K562 (cell line): Measurements from ENCODE around the gene THADA. TPM values are rescaled to one million over a fixed set of nuclear protein-coding genes. Genes with fewer than 3 reads are reported as not detected.

Experiments used
- ATAC-seq: fragments of 200-7000 bp; cut with Tn5 transposase; 3 replicates; pipeline ENCODE4 v1.9.1; 2020; ENCODE audit warnings: moderate library complexity
- BruUV-seq: library from RNA; stranded (reverse); fragments of 400-500 nt; replicated peaks from 2 replicates; lab custom pipeline; 2021; lab: Mats Ljungman, UMichigan
- CTCF ChIA-PET: fragments of 300-600 bp; formaldehyde crosslinking; extraction: SDS; loops from one replicate; lab custom pipeline; 2021; ENCODE audit warnings: low intra/inter-chr PET ratio; lab: Yijun Ruan, JAX
- POLR2A ChIA-PET: fragments of 300-600, 350-650 bp; sonication (Branson Sonifier 250); formaldehyde crosslinking; extraction: SDS; loops from one replicate; lab custom pipeline; 2021; ENCODE audit warnings: antibody characterized with exemption, inconsistent platforms; lab: Yijun Ruan, JAX
- DNase-seq, 4 experiments: peaks; one replicate each; pipeline versions ENCODE4 v3.0.0 to v3.0.0-alpha.2; 2011 to 2018; ENCODE audit warnings: low spot score in 3 of 4, mixed read lengths in 3 of 4; ENCODE audit errors: extremely low read depth in 1 of 4
- FAIRE-seq: peaks from 2 replicates; lab custom pipeline; 2011; peaks lifted over from hg19 to GRCh38; lab: Jason Lieb, UNC
- H2AFZ ChIP-seq: 2 replicates; pipeline ENCODE4 v1.6.0; 2011; ENCODE audit warnings: low read depth, low read length, control low read depth, inconsistent platforms
- H3K27ac ChIP-seq: fragments of 200-600 bp; 3 replicates; pipeline ENCODE4 v1.8.0; 2011; ENCODE audit warnings: low read depth, mild to moderate bottlenecking, control low read depth, inconsistent platforms, low read length, moderate library complexity, mixed read lengths; ENCODE audit errors: extremely low read depth
- H3K27me3 ChIP-seq, 2 experiments: fragments of 300-600 bp in 1 of 2; 2 replicates in 1 of 2; 3 replicates in 1 of 2; pipeline versions ENCODE4 v1.6.0 to v1.8.0; 2011; ENCODE audit warnings: inconsistent platforms in 2 of 2, low read length in 2 of 2, mild to moderate bottlenecking in 1 of 2, mixed read lengths in 1 of 2, moderate library complexity in 1 of 2; ENCODE audit not compliant: control insufficient read depth in 2 of 2, insufficient read depth in 2 of 2
- H3K36me3 ChIP-seq: fragments of 300-600 bp; 3 replicates; pipeline ENCODE4 v1.8.0; 2011; ENCODE audit warnings: mild to moderate bottlenecking, low read length, inconsistent platforms; ENCODE audit not compliant: control insufficient read depth, insufficient read depth
- H3K4me1 ChIP-seq, 2 experiments: fragments of 200-600 bp in 1 of 2; replicated peaks in 1 of 2; 2 replicates in 1 of 2; 3 replicates in 1 of 2; pipeline versions ENCODE4 v1.5.1 to v1.8.0; 2011; ENCODE audit warnings: inconsistent platforms in 2 of 2, low read length in 2 of 2, mild to moderate bottlenecking in 1 of 2, mixed read lengths in 1 of 2, moderate library complexity in 1 of 2; ENCODE audit not compliant: control insufficient read depth in 2 of 2, insufficient read depth in 2 of 2
- H3K4me2 ChIP-seq: 2 replicates; pipeline ENCODE4 v1.6.1; 2011; ENCODE audit warnings: low read length, control low read depth, inconsistent platforms, mixed read lengths; ENCODE audit not compliant: insufficient read depth
- H3K4me3 ChIP-seq: fragments of 200-600 bp; sonication (generic), shearing (Covaris generic); 2 replicates; pipeline ENCODE4 v1.5.1; 2016; ENCODE audit warnings: control low read depth, inconsistent platforms
- H3K79me2 ChIP-seq: fragments of 200-600 bp; 3 replicates; pipeline ENCODE4 v1.8.0; 2011; ENCODE audit warnings: low read length, inconsistent platforms; ENCODE audit not compliant: control insufficient read depth, insufficient read depth
- H3K9ac ChIP-seq, 2 experiments: 2 replicates each; pipeline versions ENCODE4 v1.6.0 to v1.6.1; 2011; ENCODE audit warnings: low read depth in 2 of 2, low read length in 2 of 2, control low read depth in 1 of 2, inconsistent platforms in 1 of 2, mild to moderate bottlenecking in 1 of 2, mixed read lengths in 1 of 2; ENCODE audit not compliant: insufficient read depth in 1 of 2
- H3K9me1 ChIP-seq: one replicate; pipeline ENCODE4 v1.6.0; 2011; ENCODE audit warnings: inconsistent platforms, mild to moderate bottlenecking, low read length, moderate library complexity; ENCODE audit not compliant: control insufficient read depth, insufficient read depth
- H3K9me3 ChIP-seq: replicated peaks from 2 replicates; pipeline ENCODE4 v1.5.1; 2011; ENCODE audit warnings: low read depth, low read length, inconsistent platforms; ENCODE audit not compliant: control insufficient read depth, insufficient read depth
- H4K20me1 ChIP-seq: replicated peaks from 2 replicates; pipeline ENCODE4 v1.6.1; 2011; ENCODE audit warnings: low read length, inconsistent platforms, mixed read lengths; ENCODE audit not compliant: control insufficient read depth, insufficient read depth
- CBFA2T3 ChIP-seq: fragments of 450-650 bp; IDR thresholded peaks from 2 replicates; pipeline ENCODE4 v1.6.1; 2017
- CLOCK ChIP-seq: fragments of 250-450 bp; sonication (Bioruptor Pico); IDR thresholded peaks from 2 replicates; pipeline ENCODE4 v1.4.0; 2020; ENCODE audit warnings: mild to moderate bottlenecking, moderate library complexity, borderline replicate concordance
- DIDO1 ChIP-seq: fragments of 450-650 bp; IDR thresholded peaks from 2 replicates; pipeline ENCODE4 v1.6.1; 2016; ENCODE audit warnings: low read depth, missing biosample characterization, missing genetic modification characterization
- NCOA6 ChIP-seq: fragments of 450-650 bp; IDR thresholded peaks from 2 replicates; pipeline ENCODE4 v1.6.1; 2017; ENCODE audit warnings: mild to moderate bottlenecking
- NELFE ChIP-seq: IDR thresholded peaks from 2 replicates; pipeline ENCODE4 v1.6.1; 2011; ENCODE audit warnings: mild to moderate bottlenecking; ENCODE audit not compliant: insufficient read depth, insufficient read length
- PKNOX1 ChIP-seq: fragments of 450-650 bp; IDR thresholded peaks from 2 replicates; pipeline ENCODE4 v1.6.1; 2016
- ZNF699 ChIP-seq: fragments of 250-450 bp; sonication (Bioruptor Pico); IDR thresholded peaks from 2 replicates; pipeline ENCODE4 v1.8.0; 2021; ENCODE audit warnings: mild to moderate bottlenecking, moderate library complexity; ENCODE audit not compliant: insufficient replicate concordance
- WGBS: fragments of 100-300 bp; shearing (Covaris generic); methylation state at CpG from one replicate; pipeline ENCODE4 v1.1.6; 2016; ENCODE audit warnings: low coverage, mixed read lengths; ENCODE audit not compliant: insufficient coverage; ENCODE audit errors: missing lambda C conversion rate; 5-methylcytosine and 5-hydroxymethylcytosine counted together
- in situ Hi-C: fragments of 300-500 bp; cut with MboI; formaldehyde crosslinking; loops from 4 replicates; pipeline ENCODE4 v1.15.0; 2018; ENCODE audit warnings: inconsistent platforms, mixed read lengths
- intact Hi-C: fragments of 100-400 bp; cut with micrococcal nuclease; formaldehyde crosslinking; loops from 2 replicates; pipeline ENCODE4 v1.14.2; 2022
- polyA plus RNA-seq, 8 experiments: library from polyadenylated mRNA; depleted of rRNA in 4 of 8; stranded (reverse) in 5 of 8; unstranded in 3 of 8; fragments of >200 nt; fragmentation: Nextera tagmentation in 2 of 8; fragmentation: Illumina TruSeq in 1 of 8; extraction: Ambion mirVana in 2 of 8; extraction: Trizol in 1 of 8; gene quantifications; 2 replicates each; pipeline versions ENCODE4 v1.2.1 to v1.2.3, GENCODE V29; 2011 to 2014; ENCODE audit warnings: inconsistent platforms in 1 of 8, missing spikeins in 1 of 8
- total RNA-seq, 7 experiments: library from RNA; depleted of rRNA in 6 of 7; stranded (reverse); fragments of >200 nt in 6 of 7; fragmentation: Illumina TruSeq in 2 of 7; extraction: Trizol in 2 of 7; gene quantifications; 2 replicates each; pipeline versions ENCODE4 v1.2.1 to v1.2.3, GENCODE V29; 2011 to 2021; ENCODE audit warnings: low replicate concordance in 1 of 7

The THADA gene
- total and polyA plus RNA-seq, 9 of the 15 experiments (the other 6 are each of a cell fraction or from before 2014, with no cell fraction given) = 17.8 to 34.7 (median 31.9) TPM

- no peak for ATAC-seq
- TF ChIP-seq PKNOX1 (no peak), DIDO1 (tag) (no peak), NCOA6 (no peak)
- TF ChIP-seq, all 486 proteins: peak for 0
- Histone ChIP-seq H3K79me2 (no peaks in the 10 kb centered on the region), H3K27me3 (no peaks in the 10 kb centered on the region), H3K4me1 (no peaks in the 10 kb centered on the region), H2AFZ (no peak overlapping the region), H3K9ac (no peak overlapping the region), H3K9me1 (no peaks in the 10 kb centered on the region), H3K36me3 (no peaks in the 10 kb centered on the region), H3K4me2 (no peak overlapping the region), H3K27ac (no peak overlapping the region), H3K9me3 (no peaks in the 10 kb centered on the region), H3K4me3 (no peak overlapping the region), H4K20me1 (no peaks in the 10 kb centered on the region)
- in situ Hi-C loops = no loop called here
- BruUV-seq = no TSS peak
- intact Hi-C loops = no loop called here
- ChIA-PET CTCF (no interaction called here), POLR2A (no interaction called here)
- 78% methylated on average over 2 of the region's 2 CpGs for WGBS
- DNase-seq (no peak), FAIRE-seq (no peak)
These were observed 234.6 kb downstream of the THADA start for GRCh38 chr2:43361286-43361685.

GRCh38 chr2:43360137-43360536, 235.7 kb downstream of the THADA start:
- H4K20me1 ChIP-seq = no peaks in the 10 kb centered on the region
- H3K4me1 ChIP-seq = no peaks in the 10 kb centered on the region
- intact Hi-C loops = no loop called here
- H3K4me3 ChIP-seq = no peak overlapping the region
- no peak overlapping the region for H3K27ac ChIP-seq
- no peak for FAIRE-seq
- H3K79me2 ChIP-seq = no peaks in the 10 kb centered on the region
- no peak overlapping the region for H3K4me2 ChIP-seq
- no peaks in the 10 kb centered on the region for H3K27me3 ChIP-seq
- ChIA-PET CTCF (no interaction called here), POLR2A (interaction anchor here (1.3 kb wide), 1 partner anchor 14 kb away, joined by 4 read pairs; no protein-coding TSS in a partner anchor)
- DNase-seq = no peak
- H3K9me3 ChIP-seq = no peaks in the 10 kb centered on the region
- WGBS = 21% methylated on average over 3 of the region's 3 CpGs
- in situ Hi-C loops = no loop called here
- no peak overlapping the region for H2AFZ ChIP-seq
- ATAC-seq = no peak
- TF ChIP-seq NELFE (no peak), CBFA2T3 (peak; percentile 13; the same call in 1 of the 2 replicates), ZNF699 (CRISPR knock-in tag) (no peak), CLOCK (no peak)
- H3K9ac ChIP-seq = no peak overlapping the region
- no peaks in the 10 kb centered on the region for H3K9me1 ChIP-seq
- no peaks in the 10 kb centered on the region for H3K36me3 ChIP-seq
- BruUV-seq = no TSS peak
